H1 (cell line): ENCODE results near the gene PPP1R1B. TPM values are rescaled to one million over a fixed set of nuclear protein-coding genes. Genes with fewer than 3 reads are reported as not detected.
A peak's percentile ranks its signal among the peaks of the same experiment; 100 is the strongest.

Source experiments
- CTCF ChIA-PET: fragments of 300-600 bp; sonication (Branson Sonifier 250); formaldehyde crosslinking; loops from one replicate; lab custom pipeline; 2021; ENCODE audit not compliant: partially characterized antibody; lab: Charles Lee
- POLR2A ChIA-PET: fragments of 300-600 bp; sonication (Branson Sonifier 250); formaldehyde crosslinking; loops from one replicate; lab custom pipeline; 2021; ENCODE audit warnings: inconsistent platforms; ENCODE audit not compliant: partially characterized antibody; lab: Charles Lee
- DNase-seq, 2 experiments: peaks; one replicate each; pipeline versions ENCODE4 v3.0.0 to v3.0.0-alpha.2; 2010 to 2022; ENCODE audit warnings: low spot score in 2 of 2, low read depth in 1 of 2, mixed read lengths in 1 of 2
- FAIRE-seq: peaks from 2 replicates; lab custom pipeline; 2011; peaks lifted over from hg19 to GRCh38; lab: Jason Lieb, UNC
- H2AFZ ChIP-seq: 2 replicates; pipeline ENCODE4 v1.8.1; 2012; ENCODE audit warnings: low read length, inconsistent platforms
- H2AK5ac ChIP-seq: 2 replicates; pipeline ENCODE4 v1.6.1; 2013; ENCODE audit warnings: low read depth, low read length
- H2BK120ac ChIP-seq: replicated peaks from 2 replicates; pipeline ENCODE3; 2013; ENCODE audit warnings: low read depth, low read length, inconsistent platforms
- H2BK12ac ChIP-seq: 2 replicates; pipeline ENCODE4 v1.6.1; 2013; ENCODE audit warnings: low read depth, low read length
- H2BK15ac ChIP-seq: 2 replicates; pipeline ENCODE4 v1.6.1; 2013; ENCODE audit warnings: low read length
- H2BK20ac ChIP-seq: 2 replicates; pipeline ENCODE4 v1.6.1; 2013; ENCODE audit warnings: low read length
- H2BK5ac ChIP-seq: 2 replicates; pipeline ENCODE4 v1.6.1; 2013; ENCODE audit warnings: low read depth, low read length
- H3K14ac ChIP-seq: 2 replicates; pipeline ENCODE4 v1.6.1; 2013; ENCODE audit warnings: inconsistent platforms; ENCODE audit not compliant: insufficient read length
- H3K18ac ChIP-seq: 2 replicates; pipeline ENCODE4 v1.6.1; 2013; ENCODE audit warnings: low read length; ENCODE audit errors: extremely low read depth
- H3K23ac ChIP-seq: 2 replicates; pipeline ENCODE4 v1.6.1; 2013; ENCODE audit warnings: inconsistent platforms; ENCODE audit not compliant: insufficient read length
- H3K23me2 ChIP-seq: 2 replicates; pipeline ENCODE4 v1.6.1; 2013; ENCODE audit warnings: low read depth, low read length
- H3K27ac ChIP-seq: 2 replicates; pipeline ENCODE4 v1.6.1; 2011; ENCODE audit warnings: low read depth, low read length, inconsistent platforms
- H3K27me3 ChIP-seq, 4 experiments: replicated peaks in 1 of 4; 1 replicate in 1 of 4; 2 replicates in 3 of 4; pipeline versions ENCODE4 v1.6.1 to v1.8.1; 2011 to 2013; ENCODE audit warnings: low read length in 3 of 4, mild to moderate bottlenecking in 3 of 4, inconsistent platforms in 2 of 4, mixed read lengths in 2 of 4, moderate library complexity in 1 of 4; ENCODE audit not compliant: control insufficient read depth in 3 of 4, insufficient read depth in 3 of 4; ENCODE audit errors: extremely low read depth in 1 of 4
- H3K36me3 ChIP-seq, 4 experiments: 2 replicates each; pipeline versions ENCODE4 v1.6.1 to v1.8.1; 2011 to 2013; ENCODE audit warnings: mild to moderate bottlenecking in 4 of 4, low read length in 3 of 4, moderate library complexity in 2 of 4, control low read depth in 1 of 4, inconsistent platforms in 1 of 4; ENCODE audit not compliant: insufficient read depth in 4 of 4, control insufficient read depth in 2 of 4
- H3K4ac ChIP-seq: replicated peaks from 2 replicates; pipeline ENCODE3; 2013; ENCODE audit warnings: low read length, low read depth, mixed read lengths, inconsistent platforms; ENCODE audit not compliant: insufficient read length
- H3K4me1 ChIP-seq, 4 experiments: replicated peaks in 1 of 4; 1 replicate in 1 of 4; 2 replicates in 3 of 4; pipeline versions ENCODE4 v1.6.1 to v1.8.1; 2011 to 2013; ENCODE audit warnings: low read length in 3 of 4, inconsistent platforms in 2 of 4, mixed read lengths in 1 of 4; ENCODE audit not compliant: insufficient read depth in 4 of 4, control insufficient read depth in 3 of 4
- H3K4me2 ChIP-seq, 2 experiments: 2 replicates each; pipeline versions ENCODE4 v1.6.1 to v1.8.1; 2011 to 2013; ENCODE audit warnings: low read depth in 2 of 2, low read length in 2 of 2, control low read depth in 1 of 2, inconsistent platforms in 1 of 2, mild to moderate bottlenecking in 1 of 2; ENCODE audit not compliant: insufficient read depth in 1 of 2
- H3K4me3 ChIP-seq, 4 experiments: fragments of 200-600, 300-600 bp in 1 of 4; sonication (generic), shearing (Covaris generic), sonication (Bioruptor Twin) in 1 of 4; 2 replicates each; pipeline versions ENCODE4 v1.5.1 to v1.8.1; 2011 to 2016; ENCODE audit warnings: low read length in 4 of 4, low read depth in 3 of 4, control low read depth in 2 of 4, inconsistent platforms in 2 of 4, mild to moderate bottlenecking in 2 of 4, mixed read lengths in 1 of 4, moderate library complexity in 1 of 4; ENCODE audit not compliant: insufficient read depth in 2 of 4; ENCODE audit errors: extremely low read depth in 1 of 4
- H3K56ac ChIP-seq: replicated peaks from 2 replicates; pipeline ENCODE3; 2013; ENCODE audit warnings: low read depth, mild to moderate bottlenecking, mixed read lengths, low read length, inconsistent platforms; ENCODE audit not compliant: insufficient read length
- H3K79me1 ChIP-seq: 2 replicates; pipeline ENCODE4 v1.6.1; 2013; ENCODE audit warnings: low read depth, low read length, control low read depth
- H3K79me2 ChIP-seq, 2 experiments: 2 replicates each; pipeline versions ENCODE4 v1.6.1 to v1.8.1; 2012 to 2013; ENCODE audit warnings: low read length in 2 of 2, mild to moderate bottlenecking in 2 of 2, inconsistent platforms in 1 of 2; ENCODE audit not compliant: insufficient read depth in 2 of 2, control insufficient read depth in 1 of 2
- H3K9ac ChIP-seq, 4 experiments: replicated peaks in 1 of 4; 1 replicate in 1 of 4; 2 replicates in 3 of 4; pipeline versions ENCODE4 v1.6.1 to v1.8.1; 2011 to 2013; ENCODE audit warnings: low read depth in 3 of 4, low read length in 3 of 4, control low read depth in 2 of 4, mild to moderate bottlenecking in 2 of 4, moderate library complexity in 2 of 4, inconsistent platforms in 1 of 4; ENCODE audit errors: extremely low read depth in 1 of 4
- H3K9me3 ChIP-seq, 2 experiments: 2 replicates each; pipeline versions ENCODE4 v1.6.1 to v1.8.1; 2012 to 2013; ENCODE audit warnings: mild to moderate bottlenecking in 2 of 2, moderate library complexity in 2 of 2, control low read depth in 1 of 2, inconsistent platforms in 1 of 2, low read depth in 1 of 2, low read length in 1 of 2, mixed read lengths in 1 of 2; ENCODE audit not compliant: insufficient read depth in 2 of 2
- H4K20me1 ChIP-seq, 2 experiments: replicated peaks in 1 of 2; 2 replicates each; pipeline versions ENCODE3 to v1.8.1; 2011 to 2013; ENCODE audit warnings: inconsistent platforms in 2 of 2, low read length in 2 of 2, mild to moderate bottlenecking in 1 of 2; ENCODE audit not compliant: insufficient read depth in 2 of 2, control insufficient read depth in 1 of 2
- H4K5ac ChIP-seq: 2 replicates; pipeline ENCODE4 v1.6.1; 2013; ENCODE audit warnings: low read length, low read depth, mixed read lengths, inconsistent platforms; ENCODE audit not compliant: insufficient read length
- H4K8ac ChIP-seq: 2 replicates; pipeline ENCODE4 v1.8.0; 2013; ENCODE audit warnings: mild to moderate bottlenecking, moderate library complexity, low read length, inconsistent platforms; ENCODE audit not compliant: insufficient read depth; ENCODE audit errors: extremely low read depth
- H4K91ac ChIP-seq: replicated peaks from 2 replicates; pipeline ENCODE3; 2013; ENCODE audit warnings: low read length, mixed read lengths, inconsistent platforms; ENCODE audit not compliant: insufficient read length
- PHF8 ChIP-seq: fragments of 200-600 bp; sonication (generic); conservative IDR thresholded peaks from 2 replicates; pipeline ENCODE4 v1.7.1; 2012; ENCODE audit warnings: low read depth, mild to moderate bottlenecking, inconsistent platforms, low read length, moderate library complexity
- SP1 ChIP-seq: IDR thresholded peaks from 2 replicates; pipeline ENCODE4 v1.6.1; 2011; ENCODE audit warnings: low read depth, low read length
- SUZ12 ChIP-seq: fragments of 200-600 bp; sonication (generic); IDR thresholded peaks from 2 replicates; pipeline ENCODE4 v1.6.1; 2012; ENCODE audit warnings: mild to moderate bottlenecking, inconsistent platforms, low read length, moderate library complexity, mixed read lengths
- WGBS, 2 experiments: shearing (Covaris generic) in 1 of 2; methylation state at CpG; one replicate each; pipeline versions ENCODE4 v1.1.6 to v1.1.7; 2013 to 2015; ENCODE audit warnings: low lambda C conversion rate in 2 of 2, mixed read lengths in 2 of 2, inconsistent platforms in 1 of 2, low coverage in 1 of 2, missing lambda C conversion rate in 1 of 2; ENCODE audit not compliant: insufficient replicate concordance in 2 of 2, insufficient coverage in 1 of 2, insufficient read length in 1 of 2; ENCODE audit errors: extremely low coverage in 1 of 2, missing lambda C conversion rate in 1 of 2; 5-methylcytosine and 5-hydroxymethylcytosine counted together
- polyA plus RNA-seq, 7 experiments: library from polyadenylated mRNA; depleted of rRNA in 3 of 7; stranded (reverse) in 5 of 7; unstranded in 2 of 7; fragments of >200 nt in 5 of 7; fragments of 200-250 nt in 2 of 7; gene quantifications; 1 replicate in 5 of 7; 2 replicates in 1 of 7; 4 replicates in 1 of 7; pipeline versions ENCODE4 v1.2.1 to v1.2.3, GENCODE V29; 2011 to 2013; ENCODE audit warnings: missing spikeins in 2 of 7, mixed read lengths in 2 of 7
- total RNA-seq: library from RNA; stranded (reverse); fragmentation: NEBNext Ultra II Directional; extraction: Animal tissue kit (Norgen Biotek cat#: 25700); gene quantifications from 2 replicates; pipeline ENCODE4 v1.2.1, GENCODE V29; 2021

The PPP1R1B gene
- total and polyA plus RNA-seq, 2 of the 8 experiments (the other 6 are each of a cell fraction or from before 2014, with no cell fraction given), result 10.7 to 22.3 TPM

DNA sequence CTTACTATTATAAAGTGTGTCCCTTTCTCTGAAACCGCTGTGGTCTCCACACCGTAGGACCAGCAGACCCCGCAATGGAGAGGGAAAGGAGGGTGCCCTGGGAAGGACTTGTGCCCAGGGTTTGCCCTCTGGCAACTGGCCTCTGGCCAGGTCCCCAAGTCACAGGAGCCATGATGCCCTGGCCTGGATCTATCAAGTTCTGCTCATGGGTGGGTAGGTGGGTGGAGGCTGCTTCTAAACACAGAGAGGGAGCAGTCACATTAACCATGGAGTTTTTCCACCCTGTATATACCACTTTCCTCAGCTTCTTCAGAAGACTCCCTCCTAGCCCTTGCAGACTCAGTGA, 9.7 kb upstream of the PPP1R1B start:
- H3K79me2 ChIP-seq, result no peaks in the 10 kb centered on the region
- no peak overlapping the region for H3K18ac ChIP-seq
- no peak overlapping the region for H2BK20ac ChIP-seq
- peaks cover 27 to 69% (median 50%) of the 10 kb centered on the region in 4 experiments for H3K27me3 ChIP-seq
- H3K36me3 ChIP-seq, result no peaks in the 10 kb centered on the region
- TF ChIP-seq SP1 (no peak), SUZ12 (peak; percentile 41; the same call in 1 of the 2 replicates), PHF8 (no peak)
- DNase-seq, result no peak
- H4K5ac ChIP-seq, result no peak overlapping the region
- no peak overlapping the region for H3K27ac ChIP-seq
- H2BK12ac ChIP-seq, result no peak overlapping the region
- H3K9me3 ChIP-seq, result no peaks in the 10 kb centered on the region
- WGBS, 2 experiments, result 67% methylated on average over 3 of the region's 3 CpGs; no CpG with 5 or more reads in 1 of the 2 experiments
- H3K23me2 ChIP-seq, result peaks cover 10% of the 10 kb centered on the region; the same call in 1 of the 2 replicates
- no peak overlapping the region for H2AK5ac ChIP-seq
- H3K4me3 ChIP-seq, result peak overlapping the region in 3 of 4 experiments; percentile 37 to 72 (median 47); a peak in 4 of 8 replicates
- no peak overlapping the region for H2BK5ac ChIP-seq
- no peaks in the 10 kb centered on the region for H3K79me1 ChIP-seq
- H4K8ac ChIP-seq, result no peak overlapping the region
- no peak overlapping the region for H3K23ac ChIP-seq
- no peak overlapping the region for H3K56ac ChIP-seq
- ChIA-PET POLR2A (interaction anchor here (0.7 to 2.0 kb wide), 5 partner anchors 11 to 36 kb away, joined by 3 to 9 read pairs (median 4); partner anchors contain the start of gene NEUROD2), CTCF (interaction anchor here (1.9 to 49.2 kb wide), 5 partner anchors 13 to 69 kb away, joined by 4 to 1885 read pairs (median 310); partner anchors contain the start of genes ERBB2, NEUROD2, PGAP3 and PNMT)
- FAIRE-seq, result no peak
- H3K4me2 ChIP-seq, result peak overlapping the region; percentile 64 to 94
- H2BK15ac ChIP-seq, result 0 out of 2 replicates have a peak overlapping the region, but pooled peaks have one; percentile 31
- H3K4me1 ChIP-seq, result peaks cover 0 to 7% (median 4%) of the 10 kb centered on the region in 4 experiments; a peak in 5 of 7 replicates
- no peak overlapping the region for H2BK120ac ChIP-seq
- no peak overlapping the region for H3K9ac ChIP-seq
- H4K20me1 ChIP-seq, result no peaks in the 10 kb centered on the region
- no peak overlapping the region for H4K91ac ChIP-seq
- H3K4ac ChIP-seq, result no peak overlapping the region
- H3K14ac ChIP-seq, result no peak overlapping the region
- no peak overlapping the region for H2AFZ ChIP-seq
